Progenitor cell of endocrine pancreas (in vitro differentiated cells): ENCODE results near the gene CRY2. TPM values are rescaled to one million over a fixed set of nuclear protein-coding genes. Genes with fewer than 3 reads are reported as not detected.

Experiments
- DNase-seq: peaks from one replicate; pipeline ENCODE4 v3.0.0; 2021; ENCODE audit warnings: low spot score; ENCODE audit not compliant: unreplicated experiment
- H3K27ac Mint-ChIP-seq: 2 replicates; pipeline ENCODE4 v1.8.0; 2021; ENCODE audit warnings: mild to moderate bottlenecking, moderate library complexity, mixed read lengths
- H3K27me3 Mint-ChIP-seq: 2 replicates; pipeline ENCODE4 v1.8.0; 2021; ENCODE audit warnings: mixed read lengths
- H3K36me3 Mint-ChIP-seq: 2 replicates; pipeline ENCODE4 v1.8.0; 2022; ENCODE audit warnings: mixed read lengths; ENCODE audit not compliant: insufficient read depth
- H3K4me1 Mint-ChIP-seq: 2 replicates; pipeline ENCODE4 v1.8.0; 2021; ENCODE audit warnings: low read depth, mixed read lengths
- H3K4me3 Mint-ChIP-seq: 2 replicates; pipeline ENCODE4 v1.8.0; 2021; ENCODE audit warnings: low read depth, mild to moderate bottlenecking, moderate library complexity, mixed read lengths
- H3K9me3 Mint-ChIP-seq: 2 replicates; pipeline ENCODE4 v1.8.0; 2021; ENCODE audit warnings: low read depth, mixed read lengths
- total RNA-seq: library from RNA; stranded (reverse); gene quantifications from 2 replicates; pipeline ENCODE4 v1.2.1, GENCODE V29; 2021
- TF ChIP-seq, protein P1 (sequence below): fragments of 200-600 bp; sonication (generic); IDR thresholded peaks from one replicate; pipeline ENCODE4 v1.5.0; 2021; ENCODE audit warnings: antibody characterized with exemption, mild to moderate bottlenecking; ENCODE audit not compliant: unreplicated experiment

The CRY2 gene
- total RNA-seq, 1 donor from 2014 or later = 34.1 TPM

DNA sequence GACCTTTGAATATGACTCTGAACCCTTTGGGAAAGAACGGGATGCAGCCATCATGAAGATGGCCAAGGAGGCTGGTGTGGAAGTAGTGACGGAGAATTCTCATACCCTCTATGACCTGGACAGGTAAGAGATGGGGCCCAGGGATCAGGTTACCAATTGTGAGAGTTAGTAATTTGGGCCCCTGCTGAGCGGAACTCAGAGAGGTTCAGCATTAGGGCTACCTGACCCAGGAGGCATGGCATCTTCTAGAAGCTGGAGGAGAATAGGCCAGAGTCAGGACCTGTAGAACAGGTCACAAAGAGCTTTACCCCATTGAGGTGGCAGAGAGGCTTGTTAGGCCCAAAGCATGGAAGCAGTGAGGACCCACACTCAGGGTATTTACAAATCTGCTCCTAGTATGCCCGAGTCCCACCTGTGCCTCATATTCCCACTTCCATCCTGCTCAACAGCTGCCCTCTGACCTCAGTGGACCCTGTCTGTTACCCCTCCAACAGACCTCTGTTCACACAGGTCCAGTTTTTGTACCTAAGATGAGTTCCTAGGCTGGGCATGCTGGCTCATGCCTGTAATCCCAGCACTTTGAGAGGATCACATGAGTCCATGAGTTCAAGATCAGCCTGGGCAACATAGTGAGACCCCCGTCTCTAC is 11.6 kb downstream of the CRY2 start:
- peaks cover 8% of the 10 kb centered on the region for H3K4me1 Mint-ChIP-seq

DNA sequence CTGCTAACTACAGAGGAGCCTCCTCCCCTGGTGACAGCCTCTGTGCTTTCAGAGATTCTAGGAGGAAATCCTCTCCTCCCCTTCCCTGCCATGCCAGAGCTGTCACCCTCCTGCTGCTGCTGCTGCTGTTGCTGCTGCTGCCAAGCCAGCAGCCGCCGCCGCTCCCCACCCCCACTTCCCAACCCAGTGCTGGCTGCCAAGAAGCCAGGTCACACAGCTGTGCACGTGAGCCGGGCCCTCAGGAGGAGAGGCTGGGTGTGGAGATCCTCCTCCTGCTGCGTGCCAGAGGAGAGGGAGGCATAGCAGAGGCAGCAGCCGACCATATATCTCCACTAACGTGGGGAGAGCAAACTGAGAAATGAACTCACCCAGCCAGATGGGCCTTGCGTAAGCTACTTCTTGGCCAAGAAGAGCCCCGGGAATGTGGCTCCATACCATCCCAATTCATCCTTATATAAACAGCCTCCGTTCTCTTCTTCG is 12.4 kb downstream of the CRY2 start:
- Mint-ChIP-seq H3K27me3 (no peaks in the 10 kb centered on the region), H3K4me3 (no peak overlapping the region), H3K36me3 (peaks cover 13% of the 10 kb centered on the region), H3K4me1 (peaks cover 8% of the 10 kb centered on the region), H3K9me3 (no peaks in the 10 kb centered on the region), H3K27ac (no peak overlapping the region)
- TF ChIP-seq, protein P1, sequence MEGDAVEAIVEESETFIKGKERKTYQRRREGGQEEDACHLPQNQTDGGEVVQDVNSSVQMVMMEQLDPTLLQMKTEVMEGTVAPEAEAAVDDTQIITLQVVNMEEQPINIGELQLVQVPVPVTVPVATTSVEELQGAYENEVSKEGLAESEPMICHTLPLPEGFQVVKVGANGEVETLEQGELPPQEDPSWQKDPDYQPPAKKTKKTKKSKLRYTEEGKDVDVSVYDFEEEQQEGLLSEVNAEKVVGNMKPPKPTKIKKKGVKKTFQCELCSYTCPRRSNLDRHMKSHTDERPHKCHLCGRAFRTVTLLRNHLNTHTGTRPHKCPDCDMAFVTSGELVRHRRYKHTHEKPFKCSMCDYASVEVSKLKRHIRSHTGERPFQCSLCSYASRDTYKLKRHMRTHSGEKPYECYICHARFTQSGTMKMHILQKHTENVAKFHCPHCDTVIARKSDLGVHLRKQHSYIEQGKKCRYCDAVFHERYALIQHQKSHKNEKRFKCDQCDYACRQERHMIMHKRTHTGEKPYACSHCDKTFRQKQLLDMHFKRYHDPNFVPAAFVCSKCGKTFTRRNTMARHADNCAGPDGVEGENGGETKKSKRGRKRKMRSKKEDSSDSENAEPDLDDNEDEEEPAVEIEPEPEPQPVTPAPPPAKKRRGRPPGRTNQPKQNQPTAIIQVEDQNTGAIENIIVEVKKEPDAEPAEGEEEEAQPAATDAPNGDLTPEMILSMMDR = no peak
- no peak for DNase-seq

More for the DNA sequence above, 11.6 kb downstream of the CRY2 start:
- Mint-ChIP-seq H3K9me3 (no peaks in the 10 kb centered on the region), H3K36me3 (peaks cover 13% of the 10 kb centered on the region), H3K27me3 (no peaks in the 10 kb centered on the region), H3K27ac (no peak overlapping the region), H3K4me3 (no peak overlapping the region)
- DNase-seq = no peak
- TF ChIP-seq, protein P1 = no peak

DNA sequence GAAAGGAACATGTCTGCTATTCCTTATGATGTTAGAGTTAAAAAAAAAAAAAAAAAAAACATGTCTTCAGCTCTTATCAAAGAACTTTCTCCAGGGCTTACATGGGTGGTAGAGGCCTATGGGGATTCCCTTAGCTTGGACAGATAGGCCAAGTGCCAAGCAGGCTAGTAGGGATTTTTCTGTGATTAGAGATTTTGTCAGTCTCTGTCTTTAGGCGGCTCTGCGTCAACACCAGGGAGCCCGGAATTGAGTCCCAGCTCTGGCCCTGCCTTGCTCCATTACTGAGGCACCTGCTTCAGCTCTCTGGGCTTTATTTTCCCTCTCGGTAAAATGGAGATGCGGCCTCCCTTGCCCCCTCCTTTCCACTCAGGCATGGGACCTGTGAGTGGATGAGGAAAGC is 13.1 kb downstream of the CRY2 start:
- Mint-ChIP-seq H3K27ac (no peak overlapping the region), H3K4me1 (peaks cover 8% of the 10 kb centered on the region), H3K9me3 (no peaks in the 10 kb centered on the region), H3K27me3 (no peaks in the 10 kb centered on the region), H3K4me3 (no peak overlapping the region), H3K36me3 (peaks cover 13% of the 10 kb centered on the region)
- DNase-seq = no peak
- TF ChIP-seq, protein P1 = no peak

DNA sequence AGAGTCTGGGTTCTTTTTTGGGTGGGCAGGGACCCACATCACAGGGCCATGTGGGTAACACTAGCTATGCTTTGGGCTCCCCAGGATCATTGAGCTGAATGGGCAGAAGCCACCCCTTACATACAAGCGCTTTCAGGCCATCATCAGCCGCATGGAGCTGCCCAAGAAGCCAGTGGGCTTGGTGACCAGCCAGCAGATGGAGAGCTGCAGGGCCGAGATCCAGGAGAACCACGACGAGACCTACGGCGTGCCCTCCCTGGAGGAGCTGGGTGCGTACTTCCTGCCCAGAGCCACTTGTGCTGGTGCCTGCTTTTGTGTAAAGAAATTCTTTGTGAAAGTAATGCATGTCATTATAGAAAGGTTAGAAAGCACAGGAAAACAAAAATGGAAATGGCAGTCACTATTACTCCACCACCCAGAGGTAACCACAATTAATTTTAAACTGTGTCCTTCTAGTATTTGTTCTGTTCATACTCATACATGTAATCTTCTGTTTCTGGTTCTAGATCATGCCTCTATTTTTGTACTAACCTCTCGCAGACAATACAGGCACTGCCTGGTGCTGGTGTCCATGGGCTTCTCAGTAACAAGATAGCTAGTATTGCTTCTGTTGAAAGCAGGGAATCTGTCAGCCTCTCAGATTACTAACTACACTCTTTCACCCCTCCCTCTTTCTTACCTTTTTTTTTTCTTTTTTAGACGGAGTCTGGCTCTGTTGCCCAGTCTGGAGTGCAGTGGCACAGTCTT is 13.7 kb downstream of the CRY2 start:
- Mint-ChIP-seq H3K4me1 (peaks cover 8% of the 10 kb centered on the region), H3K27ac (no peak overlapping the region), H3K9me3 (no peaks in the 10 kb centered on the region), H3K27me3 (no peaks in the 10 kb centered on the region), H3K4me3 (no peak overlapping the region), H3K36me3 (peaks cover 13% of the 10 kb centered on the region)
- TF ChIP-seq, protein P1 = no peak
- DNase-seq = no peak

DNA sequence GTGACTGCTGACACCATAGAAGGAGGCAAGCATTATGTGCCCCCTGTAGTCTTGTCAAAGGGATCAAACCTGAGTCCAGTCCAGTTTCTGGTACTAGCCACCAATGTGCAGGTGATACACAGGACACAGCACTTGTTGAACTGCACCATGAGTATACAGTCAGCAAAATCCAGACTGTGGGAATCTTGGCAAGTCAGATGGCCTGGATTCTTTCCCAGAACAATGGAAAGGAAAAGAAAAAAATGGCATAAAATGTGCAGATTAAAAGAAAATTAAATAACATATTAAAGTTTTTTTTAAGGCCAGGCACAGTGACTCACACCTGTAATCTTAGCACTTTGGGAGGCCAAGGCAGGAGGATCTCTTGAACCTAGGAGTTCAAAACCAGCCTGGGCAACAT is 16.8 kb downstream of the CRY2 start:
- no peaks in the 10 kb centered on the region for H3K27me3 Mint-ChIP-seq
- no peak for DNase-seq
- no peaks in the 10 kb centered on the region for H3K9me3 Mint-ChIP-seq
- no peak overlapping the region for H3K27ac Mint-ChIP-seq
- TF ChIP-seq, protein P1 = no peak
- H3K36me3 Mint-ChIP-seq = peaks cover 9% of the 10 kb centered on the region
- H3K4me1 Mint-ChIP-seq = no peaks in the 10 kb centered on the region
- no peak overlapping the region for H3K4me3 Mint-ChIP-seq
